H1 (cell line): ENCODE results near the gene FAM200B.

Experiments used
- BRCA1 ChIP-seq: IDR thresholded peaks from 2 replicates; pipeline ENCODE4 v1.6.1; 2012; ENCODE audit warnings: low read depth, low read length, improper control_type of control experiment
- EP300 ChIP-seq, 2 experiments: IDR thresholded peaks; 1 replicate in 1 of 2; 2 replicates in 1 of 2; pipeline ENCODE4 v1.6.1; 2011 to 2012; ENCODE audit warnings: low read depth in 2 of 2, low read length in 2 of 2, mild to moderate bottlenecking in 2 of 2, borderline replicate concordance in 1 of 2, inconsistent platforms in 1 of 2, moderate library complexity in 1 of 2
- USF2 ChIP-seq: IDR thresholded peaks from 2 replicates; pipeline ENCODE4 v1.6.1; 2011; ENCODE audit warnings: low read length, improper control_type of control experiment
- TF ChIP-seq, protein P1 (sequence below), 3 experiments: IDR thresholded peaks; 1 replicate in 2 of 3; 2 replicates in 1 of 3; pipeline versions ENCODE4 v1.5.1 to v1.6.1; 2011; ENCODE audit warnings: low read length in 3 of 3, mild to moderate bottlenecking in 3 of 3, inconsistent platforms in 2 of 3, low read depth in 1 of 3, moderate library complexity in 1 of 3; ENCODE audit not compliant: insufficient read depth in 1 of 3; ENCODE audit errors: control extremely low read depth in 1 of 3
- TF ChIP-seq, protein P2 (sequence below): IDR thresholded peaks from 2 replicates; pipeline ENCODE4 v1.6.1; 2012; ENCODE audit warnings: inconsistent platforms

DNA sequence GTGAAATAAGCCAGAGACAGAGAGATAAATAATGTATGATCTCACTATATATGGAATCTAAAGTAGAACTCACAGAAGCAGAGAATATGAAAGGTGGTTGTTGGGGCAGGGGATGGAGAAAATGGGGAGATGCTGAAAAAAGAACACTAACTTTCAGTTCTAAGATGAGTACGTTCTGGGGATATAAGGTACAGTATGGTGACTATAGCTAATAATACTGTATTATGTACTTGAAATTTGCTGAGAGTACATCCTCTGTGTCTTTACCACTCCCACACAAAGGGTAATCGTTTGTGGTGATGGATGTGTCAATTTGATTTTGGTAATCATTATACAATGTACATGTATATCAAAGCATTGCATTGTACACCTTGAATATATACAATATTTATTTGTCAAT lies 33.0 kb upstream of the FAM200B start:
- TF ChIP-seq USF2 (no peak), BRCA1 (no peak), EP300 (IDR thresholded peaks at IDR 0.05; ENCODE audit: borderline replicate concordance in 1 of 2, low read depth in 2 of 2, low read length in 2 of 2) (no peak)
- TF ChIP-seq, protein P1, sequence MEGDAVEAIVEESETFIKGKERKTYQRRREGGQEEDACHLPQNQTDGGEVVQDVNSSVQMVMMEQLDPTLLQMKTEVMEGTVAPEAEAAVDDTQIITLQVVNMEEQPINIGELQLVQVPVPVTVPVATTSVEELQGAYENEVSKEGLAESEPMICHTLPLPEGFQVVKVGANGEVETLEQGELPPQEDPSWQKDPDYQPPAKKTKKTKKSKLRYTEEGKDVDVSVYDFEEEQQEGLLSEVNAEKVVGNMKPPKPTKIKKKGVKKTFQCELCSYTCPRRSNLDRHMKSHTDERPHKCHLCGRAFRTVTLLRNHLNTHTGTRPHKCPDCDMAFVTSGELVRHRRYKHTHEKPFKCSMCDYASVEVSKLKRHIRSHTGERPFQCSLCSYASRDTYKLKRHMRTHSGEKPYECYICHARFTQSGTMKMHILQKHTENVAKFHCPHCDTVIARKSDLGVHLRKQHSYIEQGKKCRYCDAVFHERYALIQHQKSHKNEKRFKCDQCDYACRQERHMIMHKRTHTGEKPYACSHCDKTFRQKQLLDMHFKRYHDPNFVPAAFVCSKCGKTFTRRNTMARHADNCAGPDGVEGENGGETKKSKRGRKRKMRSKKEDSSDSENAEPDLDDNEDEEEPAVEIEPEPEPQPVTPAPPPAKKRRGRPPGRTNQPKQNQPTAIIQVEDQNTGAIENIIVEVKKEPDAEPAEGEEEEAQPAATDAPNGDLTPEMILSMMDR (IDR thresholded peaks at IDR 0.05; ENCODE audit: control extremely low read depth in 1 of 3, insufficient read depth in 1 of 3, low read depth in 1 of 3, low read length in 3 of 3) = no peak
- TF ChIP-seq, protein P2, sequence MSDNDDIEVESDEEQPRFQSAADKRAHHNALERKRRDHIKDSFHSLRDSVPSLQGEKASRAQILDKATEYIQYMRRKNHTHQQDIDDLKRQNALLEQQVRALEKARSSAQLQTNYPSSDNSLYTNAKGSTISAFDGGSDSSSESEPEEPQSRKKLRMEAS = no peak
